K562 (cell line): ENCODE results near the gene SPTLC1. TPM values are rescaled to one million over a fixed set of nuclear protein-coding genes. Genes with fewer than 3 reads are reported as not detected.

ENCODE experiments used
- ATAC-seq: fragments of 200-7000 bp; cut with Tn5 transposase; 3 replicates; pipeline ENCODE4 v1.9.1; 2020; ENCODE audit warnings: moderate library complexity
- BruUV-seq: library from RNA; stranded (reverse); fragments of 400-500 nt; replicated peaks from 2 replicates; lab custom pipeline; 2021; lab: Mats Ljungman, UMichigan
- CTCF ChIA-PET: fragments of 300-600 bp; formaldehyde crosslinking; extraction: SDS; loops from one replicate; lab custom pipeline; 2021; ENCODE audit warnings: low intra/inter-chr PET ratio; lab: Yijun Ruan, JAX
- POLR2A ChIA-PET: fragments of 300-600, 350-650 bp; sonication (Branson Sonifier 250); formaldehyde crosslinking; extraction: SDS; loops from one replicate; lab custom pipeline; 2021; ENCODE audit warnings: antibody characterized with exemption, inconsistent platforms; lab: Yijun Ruan, JAX
- DNase-seq, 4 experiments: peaks; one replicate each; pipeline versions ENCODE4 v3.0.0 to v3.0.0-alpha.2; 2011 to 2018; ENCODE audit warnings: low spot score in 3 of 4, mixed read lengths in 3 of 4; ENCODE audit errors: extremely low read depth in 1 of 4
- FAIRE-seq: peaks from 2 replicates; lab custom pipeline; 2011; peaks lifted over from hg19 to GRCh38; lab: Jason Lieb, UNC
- H2AFZ ChIP-seq: 2 replicates; pipeline ENCODE4 v1.6.0; 2011; ENCODE audit warnings: low read depth, low read length, control low read depth, inconsistent platforms
- H3K27ac ChIP-seq: fragments of 200-600 bp; 3 replicates; pipeline ENCODE4 v1.8.0; 2011; ENCODE audit warnings: low read depth, mild to moderate bottlenecking, control low read depth, inconsistent platforms, low read length, moderate library complexity, mixed read lengths; ENCODE audit errors: extremely low read depth
- H3K27me3 ChIP-seq, 2 experiments: fragments of 300-600 bp in 1 of 2; 2 replicates in 1 of 2; 3 replicates in 1 of 2; pipeline versions ENCODE4 v1.6.0 to v1.8.0; 2011; ENCODE audit warnings: inconsistent platforms in 2 of 2, low read length in 2 of 2, mild to moderate bottlenecking in 1 of 2, mixed read lengths in 1 of 2, moderate library complexity in 1 of 2; ENCODE audit not compliant: control insufficient read depth in 2 of 2, insufficient read depth in 2 of 2
- H3K36me3 ChIP-seq: fragments of 300-600 bp; 3 replicates; pipeline ENCODE4 v1.8.0; 2011; ENCODE audit warnings: mild to moderate bottlenecking, low read length, inconsistent platforms; ENCODE audit not compliant: control insufficient read depth, insufficient read depth
- H3K4me1 ChIP-seq, 2 experiments: fragments of 200-600 bp in 1 of 2; replicated peaks in 1 of 2; 2 replicates in 1 of 2; 3 replicates in 1 of 2; pipeline versions ENCODE4 v1.5.1 to v1.8.0; 2011; ENCODE audit warnings: inconsistent platforms in 2 of 2, low read length in 2 of 2, mild to moderate bottlenecking in 1 of 2, mixed read lengths in 1 of 2, moderate library complexity in 1 of 2; ENCODE audit not compliant: control insufficient read depth in 2 of 2, insufficient read depth in 2 of 2
- H3K4me2 ChIP-seq: 2 replicates; pipeline ENCODE4 v1.6.1; 2011; ENCODE audit warnings: low read length, control low read depth, inconsistent platforms, mixed read lengths; ENCODE audit not compliant: insufficient read depth
- H3K4me3 ChIP-seq: fragments of 200-600 bp; sonication (generic), shearing (Covaris generic); 2 replicates; pipeline ENCODE4 v1.5.1; 2016; ENCODE audit warnings: control low read depth, inconsistent platforms
- H3K79me2 ChIP-seq: fragments of 200-600 bp; 3 replicates; pipeline ENCODE4 v1.8.0; 2011; ENCODE audit warnings: low read length, inconsistent platforms; ENCODE audit not compliant: control insufficient read depth, insufficient read depth
- H3K9ac ChIP-seq, 2 experiments: 2 replicates each; pipeline versions ENCODE4 v1.6.0 to v1.6.1; 2011; ENCODE audit warnings: low read depth in 2 of 2, low read length in 2 of 2, control low read depth in 1 of 2, inconsistent platforms in 1 of 2, mild to moderate bottlenecking in 1 of 2, mixed read lengths in 1 of 2; ENCODE audit not compliant: insufficient read depth in 1 of 2
- H3K9me1 ChIP-seq: one replicate; pipeline ENCODE4 v1.6.0; 2011; ENCODE audit warnings: inconsistent platforms, mild to moderate bottlenecking, low read length, moderate library complexity; ENCODE audit not compliant: control insufficient read depth, insufficient read depth
- H3K9me3 ChIP-seq: replicated peaks from 2 replicates; pipeline ENCODE4 v1.5.1; 2011; ENCODE audit warnings: low read depth, low read length, inconsistent platforms; ENCODE audit not compliant: control insufficient read depth, insufficient read depth
- H4K20me1 ChIP-seq: replicated peaks from 2 replicates; pipeline ENCODE4 v1.6.1; 2011; ENCODE audit warnings: low read length, inconsistent platforms, mixed read lengths; ENCODE audit not compliant: control insufficient read depth, insufficient read depth
- ARNT ChIP-seq, 2 experiments: fragments of 450-650 bp; IDR thresholded peaks; 2 replicates each; pipeline ENCODE4 v1.6.1; 2016; ENCODE audit warnings: mild to moderate bottlenecking in 1 of 2
- ATF4 ChIP-seq: fragments of 450-650 bp; formaldehyde crosslinking; IDR thresholded peaks from 2 replicates; pipeline ENCODE4 v1.4.0; 2022; ENCODE audit warnings: mild to moderate bottlenecking, moderate library complexity
- CBFA2T3 ChIP-seq: fragments of 450-650 bp; IDR thresholded peaks from 2 replicates; pipeline ENCODE4 v1.6.1; 2017
- CC2D1A ChIP-seq: fragments of 450-650 bp; IDR thresholded peaks from 2 replicates; pipeline ENCODE4 v1.6.1; 2017; ENCODE audit warnings: mild to moderate bottlenecking
- CCNT2 ChIP-seq: IDR thresholded peaks from 2 replicates; pipeline ENCODE4 v1.6.1; 2011; ENCODE audit warnings: borderline replicate concordance, low read depth, mild to moderate bottlenecking, moderate library complexity, mixed read lengths, low read length; ENCODE audit not compliant: insufficient read length; ENCODE audit errors: extremely low read depth
- HDAC1 ChIP-seq, 2 experiments: fragments of 450-650 bp; IDR thresholded peaks; 2 replicates each; pipeline ENCODE4 v1.6.1; 2016 to 2017; ENCODE audit warnings: inconsistent platforms in 1 of 2, mild to moderate bottlenecking in 1 of 2, moderate library complexity in 1 of 2
- HNRNPH1 ChIP-seq: fragments of 200-400 bp; formaldehyde crosslinking; optimal IDR thresholded peaks from 2 replicates; pipeline ENCODE3; 2017; ENCODE audit warnings: low read depth, mild to moderate bottlenecking, low read length, moderate library complexity
- MCM5 ChIP-seq: fragments of 450-650 bp; IDR thresholded peaks from 2 replicates; pipeline ENCODE4 v1.6.1; 2016; ENCODE audit warnings: low read depth
- NCOR1 ChIP-seq: fragments of 450-650 bp; IDR thresholded peaks from 2 replicates; pipeline ENCODE4 v1.6.1; 2016; ENCODE audit warnings: mild to moderate bottlenecking, moderate library complexity
- PML ChIP-seq: IDR thresholded peaks from 2 replicates; pipeline ENCODE4 v1.6.1; 2012; ENCODE audit warnings: low read length, inconsistent platforms
- POLR2H ChIP-seq: IDR thresholded peaks from 2 replicates; pipeline ENCODE4 v1.6.1; 2016; ENCODE audit warnings: missing genetic modification characterization, low read depth, mild to moderate bottlenecking, control low read depth, missing compliant biosample characterization, moderate library complexity
- RBFOX2 ChIP-seq: fragments of 200-400 bp; formaldehyde crosslinking; IDR thresholded peaks from 2 replicates; pipeline ENCODE4 v1.6.1; 2017; ENCODE audit warnings: low read depth, mild to moderate bottlenecking, low read length, moderate library complexity
- SMAD2 ChIP-seq: fragments of 150-350 bp; IDR thresholded peaks from 2 replicates; pipeline ENCODE4 v1.6.1; 2014; ENCODE audit warnings: low read depth, mild to moderate bottlenecking, low read length
- SMAD4 ChIP-seq: fragments of 250-450 bp; sonication (Bioruptor Pico); conservative IDR thresholded peaks from 2 replicates; pipeline ENCODE4 v1.8.0; 2021; ENCODE audit warnings: inconsistent platforms, mild to moderate bottlenecking, moderate library complexity
- STAT5A ChIP-seq: IDR thresholded peaks from 2 replicates; pipeline ENCODE4 v1.6.1; 2012; ENCODE audit warnings: low read length, inconsistent platforms, borderline replicate concordance
- TBL1XR1 ChIP-seq, 2 experiments: IDR thresholded peaks; 2 replicates each; pipeline ENCODE4 v1.6.1; 2012; ENCODE audit warnings: improper control_type of control experiment in 2 of 2, low read length in 2 of 2, mild to moderate bottlenecking in 1 of 2
- TRIM24 ChIP-seq, 2 experiments: fragments of 450-650 bp; IDR thresholded peaks; 2 replicates each; pipeline ENCODE4 v1.6.1; 2016
- ZKSCAN1 ChIP-seq: fragments of 150-350 bp; IDR thresholded peaks from 2 replicates; pipeline ENCODE4 v1.6.1; 2016; ENCODE audit warnings: low read depth, low read length
- ZNF347 ChIP-seq: fragments of 450-650 bp; formaldehyde crosslinking; IDR thresholded peaks from 2 replicates; pipeline ENCODE4 v1.4.0; 2020; ENCODE audit warnings: low read depth, mild to moderate bottlenecking, moderate library complexity
- ZNF589 ChIP-seq: fragments of 200-800 bp; sonication (Bioruptor generic); IDR thresholded peaks from 2 replicates; pipeline ENCODE4 v1.6.1; 2016; ENCODE audit warnings: low read depth, missing genetic modification characterization, missing compliant biosample characterization
- ZNF695 ChIP-seq: fragments of 450-650 bp; formaldehyde crosslinking; IDR thresholded peaks from 2 replicates; pipeline ENCODE4 v1.4.0; 2020; ENCODE audit warnings: mild to moderate bottlenecking, moderate library complexity
- WGBS: fragments of 100-300 bp; shearing (Covaris generic); methylation state at CpG from one replicate; pipeline ENCODE4 v1.1.6; 2016; ENCODE audit warnings: low coverage, mixed read lengths; ENCODE audit not compliant: insufficient coverage; ENCODE audit errors: missing lambda C conversion rate; 5-methylcytosine and 5-hydroxymethylcytosine counted together
- in situ Hi-C: fragments of 300-500 bp; cut with MboI; formaldehyde crosslinking; loops from 4 replicates; pipeline ENCODE4 v1.15.0; 2018; ENCODE audit warnings: inconsistent platforms, mixed read lengths
- intact Hi-C: fragments of 100-400 bp; cut with micrococcal nuclease; formaldehyde crosslinking; loops from 2 replicates; pipeline ENCODE4 v1.14.2; 2022
- polyA plus RNA-seq, 8 experiments: library from polyadenylated mRNA; depleted of rRNA in 4 of 8; stranded (reverse) in 5 of 8; unstranded in 3 of 8; fragments of >200 nt; fragmentation: Nextera tagmentation in 2 of 8; fragmentation: Illumina TruSeq in 1 of 8; extraction: Ambion mirVana in 2 of 8; extraction: Trizol in 1 of 8; gene quantifications; 2 replicates each; pipeline versions ENCODE4 v1.2.1 to v1.2.3, GENCODE V29; 2011 to 2014; ENCODE audit warnings: inconsistent platforms in 1 of 8, missing spikeins in 1 of 8
- total RNA-seq, 7 experiments: library from RNA; depleted of rRNA in 6 of 7; stranded (reverse); fragments of >200 nt in 6 of 7; fragmentation: Illumina TruSeq in 2 of 7; extraction: Trizol in 2 of 7; gene quantifications; 2 replicates each; pipeline versions ENCODE4 v1.2.1 to v1.2.3, GENCODE V29; 2011 to 2021; ENCODE audit warnings: low replicate concordance in 1 of 7
- TF ChIP-seq, protein P1 (sequence below): fragments of 250-450 bp; sonication (Bioruptor Pico); IDR thresholded peaks from 2 replicates; pipeline ENCODE4 v1.8.0; 2022; ENCODE audit warnings: inconsistent platforms
- TF ChIP-seq, protein P2 (sequence below): fragments of 450-650 bp; IDR thresholded peaks from 2 replicates; pipeline ENCODE4 v1.6.1; 2016

The SPTLC1 gene
- total and polyA plus RNA-seq, 9 of the 15 experiments (the other 6 are each of a cell fraction or from before 2014, with no cell fraction given) = 58.8 to 125 (median 84.5) TPM

- intact Hi-C loops = no loop called here
- peaks cover 14% of the 10 kb centered on the region for H3K9me3 ChIP-seq
- peak overlapping the region; percentile 27; the same call in 1 of the 2 replicates for H3K4me2 ChIP-seq
- no peak overlapping the region for H3K4me3 ChIP-seq
- no peaks in the 10 kb centered on the region for H3K9me1 ChIP-seq
- H3K9ac ChIP-seq = no peak overlapping the region
- H4K20me1 ChIP-seq = no peaks in the 10 kb centered on the region
- ATAC-seq (peak; percentile 72), FAIRE-seq (peak; percentile 82), DNase-seq (peak; percentile 25 to 73 (median 50))
- peaks cover 15 to 41% of the 10 kb centered on the region in 2 experiments for H3K4me1 ChIP-seq
- BruUV-seq = no TSS peak
- ChIA-PET POLR2A (interaction anchor here (0.6 kb wide), 1 partner anchor 302 kb away, joined by 3 read pairs; no protein-coding TSS in a partner anchor), CTCF (no interaction called here)
- peaks cover 85% of the 10 kb centered on the region for H3K36me3 ChIP-seq
- no peaks in the 10 kb centered on the region for H3K79me2 ChIP-seq
- in situ Hi-C loops = no loop called here
- H3K27me3 ChIP-seq = no peaks in the 10 kb centered on the region
- WGBS = 0% methylated on average over 2 of the region's 2 CpGs
- no peak overlapping the region for H2AFZ ChIP-seq
- peak overlapping the region; percentile 55 for H3K27ac ChIP-seq
- TF ChIP-seq POLR2H = 0 out of 2 replicates have a peak, but pooled peaks have one; percentile 15
- no peak for TF ChIP-seq ZNF347 (CRISPR knock-in tag)
- no peak for TF ChIP-seq ZNF695
- no peak for TF ChIP-seq ATF4 (CRISPR knock-in tag)
- no peak for TF ChIP-seq ZKSCAN1
- TF ChIP-seq CBFA2T3 = peak; percentile 95
- no peak for TF ChIP-seq HNRNPH1
- peak; percentile 51 for TF ChIP-seq CCNT2
- TF ChIP-seq TRIM24 (IDR thresholded peaks at IDR 0.05) = peak; percentile 61 to 85; a peak in 3 of 4 replicates
- TF ChIP-seq STAT5A = peak; percentile 78
- TF ChIP-seq SMAD2 = no peak
- TF ChIP-seq NCOR1 = peak; percentile 90
- TF ChIP-seq HDAC1 (IDR thresholded peaks at IDR 0.05) = peak in 1 of 2 experiments; percentile 38; a peak in 1 of 4 replicates
- TF ChIP-seq MCM5 = no peak
- TF ChIP-seq TBL1XR1 (IDR thresholded peaks at IDR 0.05; ENCODE audit: low read length in 2 of 2) = peak in 1 of 2 experiments; percentile 77; a peak in 2 of 4 replicates
- TF ChIP-seq PML = peak; percentile 55
- TF ChIP-seq, protein P1, sequence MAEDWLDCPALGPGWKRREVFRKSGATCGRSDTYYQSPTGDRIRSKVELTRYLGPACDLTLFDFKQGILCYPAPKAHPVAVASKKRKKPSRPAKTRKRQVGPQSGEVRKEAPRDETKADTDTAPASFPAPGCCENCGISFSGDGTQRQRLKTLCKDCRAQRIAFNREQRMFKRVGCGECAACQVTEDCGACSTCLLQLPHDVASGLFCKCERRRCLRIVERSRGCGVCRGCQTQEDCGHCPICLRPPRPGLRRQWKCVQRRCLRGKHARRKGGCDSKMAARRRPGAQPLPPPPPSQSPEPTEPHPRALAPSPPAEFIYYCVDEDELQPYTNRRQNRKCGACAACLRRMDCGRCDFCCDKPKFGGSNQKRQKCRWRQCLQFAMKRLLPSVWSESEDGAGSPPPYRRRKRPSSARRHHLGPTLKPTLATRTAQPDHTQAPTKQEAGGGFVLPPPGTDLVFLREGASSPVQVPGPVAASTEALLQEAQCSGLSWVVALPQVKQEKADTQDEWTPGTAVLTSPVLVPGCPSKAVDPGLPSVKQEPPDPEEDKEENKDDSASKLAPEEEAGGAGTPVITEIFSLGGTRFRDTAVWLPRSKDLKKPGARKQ = no peak
- peak; percentile 28; the same call in 1 of the 2 replicates for TF ChIP-seq CC2D1A
- TF ChIP-seq RBFOX2 = no peak
- TF ChIP-seq, protein P2, sequence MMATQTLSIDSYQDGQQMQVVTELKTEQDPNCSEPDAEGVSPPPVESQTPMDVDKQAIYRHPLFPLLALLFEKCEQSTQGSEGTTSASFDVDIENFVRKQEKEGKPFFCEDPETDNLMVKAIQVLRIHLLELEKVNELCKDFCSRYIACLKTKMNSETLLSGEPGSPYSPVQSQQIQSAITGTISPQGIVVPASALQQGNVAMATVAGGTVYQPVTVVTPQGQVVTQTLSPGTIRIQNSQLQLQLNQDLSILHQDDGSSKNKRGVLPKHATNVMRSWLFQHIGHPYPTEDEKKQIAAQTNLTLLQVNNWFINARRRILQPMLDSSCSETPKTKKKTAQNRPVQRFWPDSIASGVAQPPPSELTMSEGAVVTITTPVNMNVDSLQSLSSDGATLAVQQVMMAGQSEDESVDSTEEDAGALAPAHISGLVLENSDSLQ = peak; percentile 93
- peak; percentile 66; the same call in 1 of the 2 replicates for TF ChIP-seq SMAD4 (CRISPR knock-in tag)
- TF ChIP-seq ZNF589 (CRISPR knock-in tag) = no peak
- 0 out of 4 replicates have a peak, but pooled peaks have one; percentile 32 to 67 for TF ChIP-seq ARNT (IDR thresholded peaks at IDR 0.05)
Measured at GRCh38 chr9:92044936-92045335, 70.3 kb downstream of the SPTLC1 start.
